ENCODE results near the gene HAND1.

HAND1 gene

GRCh38 chr5:154447089-154447725 lies 30.8 kb downstream of the HAND1 start:
- ChIA-PET CTCF (interaction anchor here (1.0 to 5.7 kb wide), 5 partner anchors 13 to 375 kb away, joined by 3 to 44 read pairs (median 4); no protein-coding TSS in a partner anchor), POLR2A (interaction anchor here (1.0 kb wide), 1 partner anchor 79 kb away, joined by 3 read pairs; no protein-coding TSS in a partner anchor)
- DNase-seq (ENCODE audit: low read depth, low spot score), result no peak
- no peak for TF ChIP-seq CTCF (IDR thresholded peaks at IDR 0.05; ENCODE audit: insufficient read depth, low read length, missing control alignments)
- H3K4me3 ChIP-seq (ENCODE audit: low read depth, low read length), result peak overlapping the region; percentile 69

GRCh38 chr5:154446195-154447088 lies 31.6 kb downstream of the HAND1 start:
- no peak for TF ChIP-seq CTCF (IDR thresholded peaks at IDR 0.05; ENCODE audit: insufficient read depth, low read length, missing control alignments)
- ChIA-PET POLR2A (interaction anchor here (1.0 kb wide), 1 partner anchor 78 kb away, joined by 3 read pairs; no protein-coding TSS in a partner anchor), CTCF (interaction anchor here (1.0 to 5.7 kb wide), 4 partner anchors 21 to 374 kb away, joined by 3 to 44 read pairs (median 6); no protein-coding TSS in a partner anchor)
- H3K4me3 ChIP-seq (ENCODE audit: low read depth, low read length), result peak overlapping the region; percentile 69
- DNase-seq (ENCODE audit: low read depth, low spot score), result no peak

GRCh38 chr5:154445422-154446194 lies 32.4 kb downstream of the HAND1 start, which contains the start of gene SAP30L:
Gene SAP30L (plus strand): TSS chr5:154445997. CDS start chr5:154446605, 608 bp downstream.
- TF ChIP-seq CTCF (IDR thresholded peaks at IDR 0.05; ENCODE audit: insufficient read depth, low read length, missing control alignments), result no peak
- ChIA-PET CTCF (interaction anchor here (1.0 to 5.7 kb wide), 5 partner anchors 21 to 373 kb away, joined by 3 to 44 read pairs (median 4); no protein-coding TSS in a partner anchor), POLR2A (no interaction called here)

GRCh38 chr5:154444556-154445421 lies 33.2 kb downstream of the HAND1 start:
- DNase-seq (ENCODE audit: low read depth, low spot score), result no peak
- ChIA-PET CTCF (interaction anchor here (1.0 kb wide), 2 partner anchors 22 to 372 kb away, joined by 3 to 4 read pairs; no protein-coding TSS in a partner anchor), POLR2A (no interaction called here)
- no peak for TF ChIP-seq CTCF (IDR thresholded peaks at IDR 0.05; ENCODE audit: insufficient read depth, low read length, missing control alignments)
- H3K4me3 ChIP-seq (ENCODE audit: low read depth, low read length), result peak overlapping the region; percentile 95

More at GRCh38 chr5:154445422-154446194, 32.4 kb downstream of the HAND1 start, which contains the start of gene SAP30L:
- peak; percentile 52 for DNase-seq (ENCODE audit: low read depth, low spot score)
- H3K4me3 ChIP-seq (ENCODE audit: low read depth, low read length), result peak within 1 kb of the TSS; percentile 95

GRCh38 chr5:154442801-154443200 lies 35.2 kb downstream of the HAND1 start:
- CTCF ChIA-PET, result interaction anchor here (1.4 kb wide), 1 partner anchor 19 kb away, joined by 3 read pairs; no protein-coding TSS in a partner anchor
- no peak for TF ChIP-seq CTCF (IDR thresholded peaks at IDR 0.05; ENCODE audit: insufficient read depth, low read length, missing control alignments)
- POLR2A ChIA-PET, result no interaction called here
- no peak overlapping the region for H3K4me3 ChIP-seq (ENCODE audit: low read depth, low read length)
- DNase-seq (ENCODE audit: low read depth, low spot score), result no peak
